MM.1S (cell line): ENCODE results near the gene PTPRD.

Experiments used
- DNase-seq: peaks from one replicate; pipeline ENCODE4 v3.0.0-alpha.2; 2015
- H2AFZ ChIP-seq: fragments of 300-600 bp; sonication (generic); 2 replicates; pipeline ENCODE4 v1.6.0; 2016; ENCODE audit warnings: antibody characterized with exemption, low read length
- H3F3A ChIP-seq: fragments of 300-600 bp; sonication (generic); 2 replicates; pipeline ENCODE4 v1.6.1; 2016; ENCODE audit warnings: mild to moderate bottlenecking, antibody characterized with exemption, low read length, moderate library complexity, mixed read lengths; ENCODE audit not compliant: insufficient read depth
- H3K27ac ChIP-seq: fragments of 300-600 bp; sonication (generic); 2 replicates; pipeline ENCODE4 v1.5.1; 2016; ENCODE audit warnings: mild to moderate bottlenecking, low read length
- H3K27me3 ChIP-seq: fragments of 300-600 bp; sonication (generic); replicated peaks from 2 replicates; pipeline ENCODE4 v1.6.0; 2016; ENCODE audit warnings: low read length; ENCODE audit not compliant: insufficient read depth
- H3K36me3 ChIP-seq: fragments of 300-600 bp; sonication (generic); replicated peaks from 2 replicates; pipeline ENCODE4 v1.6.1; 2016; ENCODE audit warnings: mild to moderate bottlenecking, low read length, mixed read lengths; ENCODE audit not compliant: insufficient read depth
- H3K4me1 ChIP-seq: fragments of 300-600 bp; sonication (generic); 2 replicates; pipeline ENCODE4 v1.6.1; 2016; ENCODE audit warnings: low read length, mixed read lengths
- H3K4me2 ChIP-seq: fragments of 300-600 bp; sonication (generic); 2 replicates; pipeline ENCODE4 v1.6.0; 2016; ENCODE audit warnings: low read depth, low read length
- H3K4me3 ChIP-seq: fragments of 300-600 bp; sonication (generic); 2 replicates; pipeline ENCODE4 v1.5.1; 2016; ENCODE audit warnings: low read length, mixed read lengths
- H3K79me2 ChIP-seq: fragments of 300-600 bp; sonication (generic); 2 replicates; pipeline ENCODE4 v1.6.1; 2016; ENCODE audit warnings: mixed run types, low read length, mixed read lengths
- H3K9ac ChIP-seq: fragments of 300-600 bp; sonication (generic); 2 replicates; pipeline ENCODE4 v1.6.1; 2016; ENCODE audit warnings: low read length, mixed read lengths
- H3K9me2 ChIP-seq: fragments of 300-600 bp; sonication (generic); replicated peaks from 2 replicates; pipeline ENCODE4 v1.6.1; 2016; ENCODE audit warnings: mild to moderate bottlenecking, low read length, mixed read lengths; ENCODE audit not compliant: insufficient read depth
- H3K9me3 ChIP-seq: fragments of 300-600 bp; sonication (generic); replicated peaks from 2 replicates; pipeline ENCODE4 v1.6.1; 2016; ENCODE audit warnings: mild to moderate bottlenecking, low read length, mixed read lengths; ENCODE audit not compliant: insufficient read depth
- H4K20me1 ChIP-seq: fragments of 300-600 bp; sonication (generic); 2 replicates; pipeline ENCODE4 v1.6.1; 2016; ENCODE audit warnings: mild to moderate bottlenecking, low read length, moderate library complexity, mixed read lengths; ENCODE audit not compliant: insufficient read depth
- CTCF ChIP-seq: fragments of 300-600 bp; sonication (generic); IDR thresholded peaks from 2 replicates; pipeline ENCODE4 v1.5.1; 2016; ENCODE audit warnings: antibody characterized with exemption, low read length, mixed read lengths
- EZH2 ChIP-seq: fragments of 300-600 bp; sonication (generic); optimal IDR thresholded peaks from 2 replicates; pipeline ENCODE3; 2017; ENCODE audit warnings: low read depth, mild to moderate bottlenecking, antibody characterized with exemption, low read length, mixed read lengths
- EZH2phosphoT487 ChIP-seq: fragments of 300-600 bp; sonication (generic); IDR thresholded peaks from 2 replicates; pipeline ENCODE4 v1.6.1; 2018; ENCODE audit warnings: antibody characterized with exemption, low read length

The PTPRD gene

GRCh38 chr9:9521033-9521779, 1091.6 kb downstream of the PTPRD start:
- Histone ChIP-seq H3K4me1 (no peaks in the 10 kb centered on the region), H2AFZ (no peak overlapping the region), H3K9me3 (no peaks in the 10 kb centered on the region), H3K27ac (no peak overlapping the region), H3K27me3 (no peaks in the 10 kb centered on the region), H3F3A (no peaks in the 10 kb centered on the region), H3K4me3 (no peak overlapping the region), H4K20me1 (no peaks in the 10 kb centered on the region), H3K79me2 (no peaks in the 10 kb centered on the region), H3K36me3 (no peaks in the 10 kb centered on the region), H3K4me2 (no peak overlapping the region), H3K9me2 (no peaks in the 10 kb centered on the region), H3K9ac (no peak overlapping the region)
- no peak for TF ChIP-seq EZH2phosphoT487
- no peak for TF ChIP-seq CTCF
- TF ChIP-seq EZH2 = no peak
- no peak for DNase-seq

GRCh38 chr9:9504869-9505268, 1107.9 kb downstream of the PTPRD start:
- no peak for TF ChIP-seq EZH2phosphoT487
- no peak for TF ChIP-seq CTCF
- TF ChIP-seq EZH2 = no peak
- H3K4me1 ChIP-seq = peaks cover 16% of the 10 kb centered on the region
- H3K36me3 ChIP-seq = no peaks in the 10 kb centered on the region
- H3K4me3 ChIP-seq = no peak overlapping the region
- 0 out of 2 replicates have a peak overlapping the region, but pooled peaks have one; percentile 3 for H3K4me2 ChIP-seq
- H3K27me3 ChIP-seq = peaks cover 12% of the 10 kb centered on the region; the same call in 1 of the 2 replicates
- no peak overlapping the region for H3K27ac ChIP-seq
- DNase-seq = peak; percentile 75
- H4K20me1 ChIP-seq = no peaks in the 10 kb centered on the region
- H3F3A ChIP-seq = no peaks in the 10 kb centered on the region
- H3K79me2 ChIP-seq = no peaks in the 10 kb centered on the region
- no peaks in the 10 kb centered on the region for H3K9me2 ChIP-seq
- no peak overlapping the region for H2AFZ ChIP-seq
- H3K9ac ChIP-seq = no peak overlapping the region
- no peaks in the 10 kb centered on the region for H3K9me3 ChIP-seq

- no peaks in the 10 kb centered on the region for H4K20me1 ChIP-seq
- peaks cover 3% of the 10 kb centered on the region; the same call in 1 of the 2 replicates for H3K4me1 ChIP-seq
- no peaks in the 10 kb centered on the region for H3K9me2 ChIP-seq
- H3K36me3 ChIP-seq = no peaks in the 10 kb centered on the region
- H3K4me2 ChIP-seq = no peak overlapping the region
- H3K9me3 ChIP-seq = no peaks in the 10 kb centered on the region
- no peak overlapping the region for H3K9ac ChIP-seq
- H3K27ac ChIP-seq = no peak overlapping the region
- no peak overlapping the region for H3K4me3 ChIP-seq
- no peak for DNase-seq
- TF ChIP-seq CTCF (no peak), EZH2phosphoT487 (no peak), EZH2 (no peak)
- no peaks in the 10 kb centered on the region for H3F3A ChIP-seq
- H3K79me2 ChIP-seq = no peaks in the 10 kb centered on the region
- no peak overlapping the region for H2AFZ ChIP-seq
- H3K27me3 ChIP-seq = no peaks in the 10 kb centered on the region
Observed at GRCh38 chr9:9499546-9499945, 1113.3 kb downstream of the PTPRD start.
